DND-41 (cell line): Measurements from ENCODE around the gene CYSLTR2.
A peak's percentile ranks its signal among the peaks of the same experiment; 100 is the strongest.

Source experiments
- ATAC-seq: fragments of 200-7000 bp; cut with Tn5 transposase; 3 replicates; pipeline ENCODE4 v1.9.1; 2021; ENCODE audit warnings: low read depth; ENCODE audit not compliant: insufficient read depth
- DNase-seq: peaks from one replicate; pipeline ENCODE4 v3.0.0-alpha.2; 2020
- H2AFZ ChIP-seq: 2 replicates; pipeline ENCODE4 v1.6.0; 2012; ENCODE audit warnings: low read depth, low read length
- H3K27ac ChIP-seq: 2 replicates; pipeline ENCODE4 v1.5.1; 2012; ENCODE audit warnings: low read length, inconsistent platforms
- H3K27me3 ChIP-seq: fragments of 200-600 bp; sonication (generic); 2 replicates; pipeline ENCODE4 v1.6.0; 2012; ENCODE audit warnings: low read length, mild to moderate bottlenecking, inconsistent platforms; ENCODE audit not compliant: insufficient read depth, poor library complexity
- H3K36me3 ChIP-seq: 2 replicates; pipeline ENCODE4 v1.5.1; 2012; ENCODE audit warnings: low read length, inconsistent platforms; ENCODE audit not compliant: insufficient read depth
- H3K4me1 ChIP-seq: 2 replicates; pipeline ENCODE4 v1.5.1; 2012; ENCODE audit warnings: mild to moderate bottlenecking, low read length; ENCODE audit not compliant: insufficient read depth
- H3K4me2 ChIP-seq: 2 replicates; pipeline ENCODE4 v1.6.0; 2012; ENCODE audit warnings: mild to moderate bottlenecking, moderate library complexity, low read length, inconsistent platforms; ENCODE audit not compliant: insufficient read depth
- H3K4me3 ChIP-seq, 2 experiments: fragments of 200-600 bp in 1 of 2; shearing (Covaris generic) in 1 of 2; 2 replicates each; pipeline ENCODE4 v1.5.1; 2012 to 2016; ENCODE audit warnings: inconsistent platforms in 2 of 2, low read length in 2 of 2, mild to moderate bottlenecking in 2 of 2, low read depth in 1 of 2, moderate library complexity in 1 of 2
- H3K79me2 ChIP-seq: 2 replicates; pipeline ENCODE4 v1.6.0; 2012; ENCODE audit warnings: low read length, inconsistent platforms; ENCODE audit not compliant: insufficient read depth
- H3K9ac ChIP-seq: 2 replicates; pipeline ENCODE4 v1.6.0; 2012; ENCODE audit warnings: low read depth, mild to moderate bottlenecking, inconsistent platforms, low read length, moderate library complexity
- H3K9me3 ChIP-seq: 2 replicates; pipeline ENCODE4 v1.5.1; 2012; ENCODE audit warnings: low read length, moderate library complexity, mild to moderate bottlenecking, inconsistent platforms; ENCODE audit not compliant: insufficient read depth, severe bottlenecking
- H4K20me1 ChIP-seq: 2 replicates; pipeline ENCODE4 v1.6.0; 2012; ENCODE audit warnings: low read length; ENCODE audit not compliant: insufficient read depth
- CTCF ChIP-seq: IDR thresholded peaks from 2 replicates; pipeline ENCODE4 v1.5.1; 2012; ENCODE audit warnings: borderline replicate concordance, low read length, moderate library complexity, mild to moderate bottlenecking; ENCODE audit not compliant: poor library complexity, severe bottlenecking; ENCODE audit errors: extremely low read depth
- EZH2 ChIP-seq: IDR thresholded peaks from 3 replicates; pipeline ENCODE4 v1.6.1; 2012; ENCODE audit warnings: borderline replicate concordance, low read depth, mild to moderate bottlenecking, moderate library complexity, low read length, inconsistent platforms; ENCODE audit not compliant: severe bottlenecking

CYSLTR2 gene

GRCh38 chr13:48625413-48626076, 28.2 kb upstream of the CYSLTR2 start:
- Histone ChIP-seq H3K9ac (peak overlapping the region; percentile 56), H2AFZ (peak overlapping the region; percentile 46; the same call in 1 of the 2 replicates), H3K4me3 (no peak overlapping the region; a peak in 1 of 4 replicates), H3K9me3 (peaks cover 27% of the 10 kb centered on the region), H3K4me2 (no peak overlapping the region; the same call in 1 of the 2 replicates), H3K27ac (peak overlapping the region; percentile 93), H4K20me1 (no peaks in the 10 kb centered on the region), H3K27me3 (no peaks in the 10 kb centered on the region), H3K36me3 (no peaks in the 10 kb centered on the region), H3K4me1 (peaks cover 43% of the 10 kb centered on the region), H3K79me2 (no peaks in the 10 kb centered on the region)
- ATAC-seq: peak; percentile 50
- TF ChIP-seq EZH2: no peak
- no peak for TF ChIP-seq CTCF
- DNase-seq: no peak

- peak overlapping the region; percentile 46 for H2AFZ ChIP-seq
- no peaks in the 10 kb centered on the region for H3K36me3 ChIP-seq
- peak; percentile 56 for DNase-seq
- peak overlapping the region; percentile 93 for H3K27ac ChIP-seq
- no peaks in the 10 kb centered on the region for H4K20me1 ChIP-seq
- peak overlapping the region in 1 of 2 experiments; percentile 17; a peak in 1 of 4 replicates for H3K4me3 ChIP-seq
- peak; percentile 79 for ATAC-seq
- H3K4me2 ChIP-seq: peak overlapping the region; percentile 44
- peak overlapping the region; percentile 56 for H3K9ac ChIP-seq
- TF ChIP-seq EZH2 (no peak), CTCF (no peak)
- peaks cover 43% of the 10 kb centered on the region for H3K4me1 ChIP-seq
- peaks cover 22% of the 10 kb centered on the region for H3K9me3 ChIP-seq
- no peaks in the 10 kb centered on the region for H3K79me2 ChIP-seq
- H3K27me3 ChIP-seq: no peaks in the 10 kb centered on the region
Observed at GRCh38 chr13:48626077-48626449, 27.7 kb upstream of the CYSLTR2 start.

- peak overlapping the region; percentile 93 for H3K27ac ChIP-seq
- DNase-seq: no peak
- H3K4me3 ChIP-seq: peak overlapping the region in 1 of 2 experiments; percentile 40; a peak in 2 of 4 replicates
- H3K27me3 ChIP-seq: no peaks in the 10 kb centered on the region
- TF ChIP-seq EZH2 (no peak), CTCF (no peak)
- no peaks in the 10 kb centered on the region for H4K20me1 ChIP-seq
- H3K9ac ChIP-seq: peak overlapping the region; percentile 56
- no peaks in the 10 kb centered on the region for H3K79me2 ChIP-seq
- peak overlapping the region; percentile 44 for H3K4me2 ChIP-seq
- H2AFZ ChIP-seq: peak overlapping the region; percentile 46
- peaks cover 15% of the 10 kb centered on the region for H3K9me3 ChIP-seq
- ATAC-seq: peak; percentile 29; the same call in 2 of the 3 replicates
- H3K4me1 ChIP-seq: peaks cover 43% of the 10 kb centered on the region
- H3K36me3 ChIP-seq: no peaks in the 10 kb centered on the region
Observed at GRCh38 chr13:48626726-48627451, 26.8 kb upstream of the CYSLTR2 start.
